Measurements from ENCODE around the gene KCNIP4.

The KCNIP4 gene

GRCh38 chr4:21320034-21320433, 628.5 kb downstream of the KCNIP4 start:
- DNase-seq = no peak

DNA sequence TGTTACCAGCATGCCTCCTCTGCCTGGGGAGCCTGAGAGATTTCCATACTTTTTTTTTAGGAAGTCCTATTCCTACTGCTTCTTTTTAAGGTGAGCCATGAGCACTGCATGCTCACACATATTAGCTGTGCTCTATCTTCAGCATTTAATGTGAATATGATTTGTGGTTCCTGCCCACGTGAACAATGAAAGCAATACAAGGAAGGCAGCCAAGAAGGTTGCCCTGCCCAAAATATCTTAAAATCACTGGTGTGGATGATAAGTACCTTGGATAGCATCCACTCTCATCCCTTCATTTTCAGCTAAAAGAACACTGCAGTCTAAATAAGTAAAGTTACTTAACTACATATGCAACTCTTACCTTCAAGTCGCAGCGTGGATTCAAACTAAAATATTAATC, 640.9 kb downstream of the KCNIP4 start:
- no peak for DNase-seq

- DNase-seq = no peak
Observed at GRCh38 chr4:21304540-21304887, 644.1 kb downstream of the KCNIP4 start.

DNA sequence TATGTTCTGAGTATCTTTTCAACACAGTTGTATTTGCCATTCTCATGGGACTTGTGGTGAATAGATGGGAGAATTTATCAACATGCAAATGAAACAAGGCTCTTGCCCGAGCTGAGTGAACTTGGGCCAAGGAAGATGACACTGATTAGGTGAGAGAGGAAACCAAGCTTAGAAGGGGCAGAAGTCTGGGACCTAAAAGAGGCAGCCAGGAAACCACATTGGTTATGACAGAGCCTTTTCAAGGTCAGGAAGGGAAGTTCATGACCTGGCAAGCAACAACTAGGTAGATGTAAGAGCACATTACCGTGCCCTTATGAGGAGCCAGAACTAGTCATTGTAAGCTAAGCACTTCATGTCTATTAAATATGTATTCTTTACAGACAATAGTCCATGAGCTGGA, 658.0 kb downstream of the KCNIP4 start:
- DNase-seq = no peak

DNA sequence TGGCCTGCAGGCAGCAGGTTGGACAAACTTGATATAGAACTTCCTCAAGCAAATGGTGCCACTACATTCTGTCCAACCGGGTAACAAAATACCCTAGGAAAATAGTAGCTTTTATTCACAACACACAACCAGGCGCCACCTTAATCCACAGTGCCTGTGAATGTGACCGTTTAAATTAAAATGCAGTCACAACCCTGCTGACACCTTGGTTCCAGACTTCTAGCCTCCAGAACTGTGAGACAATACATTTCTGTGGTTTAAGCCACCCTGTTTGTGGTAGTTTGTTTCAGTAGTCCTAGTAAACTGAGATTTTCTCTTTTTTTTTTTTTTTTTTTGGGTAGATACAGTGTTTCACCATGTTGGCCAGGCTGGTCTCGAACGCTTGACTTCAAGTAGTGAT, 672.5 kb downstream of the KCNIP4 start:
- DNase-seq = no peak

DNA sequence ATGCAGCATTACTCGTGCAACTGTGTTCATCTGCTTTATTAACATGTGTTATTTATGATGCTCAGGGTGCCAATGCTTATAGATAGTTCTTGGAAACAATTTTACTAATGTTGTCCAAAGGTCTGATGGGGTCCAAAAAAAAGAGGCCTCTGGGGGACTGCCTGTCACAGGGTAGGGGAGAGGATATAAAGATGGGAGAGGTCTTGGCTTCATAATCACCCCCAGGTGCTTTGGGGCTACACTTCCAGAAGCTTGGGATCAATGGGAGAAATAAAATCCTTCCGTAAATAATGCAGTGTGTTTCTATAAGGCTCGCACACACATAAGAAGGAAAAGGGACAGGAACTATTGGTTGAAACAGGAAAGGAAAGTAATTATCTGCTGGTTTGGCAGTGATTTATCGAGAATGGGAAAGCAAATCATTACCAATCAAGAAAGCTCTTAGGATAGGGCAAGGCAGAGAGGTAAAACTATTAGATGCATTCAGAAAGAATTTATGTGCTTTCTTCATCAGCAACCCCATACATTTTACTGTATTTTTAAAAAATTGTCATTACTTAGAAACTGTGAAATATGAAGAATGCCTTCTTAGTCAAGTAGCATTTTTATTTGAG, 677.0 kb downstream of the KCNIP4 start:
- no peak for DNase-seq

DNA sequence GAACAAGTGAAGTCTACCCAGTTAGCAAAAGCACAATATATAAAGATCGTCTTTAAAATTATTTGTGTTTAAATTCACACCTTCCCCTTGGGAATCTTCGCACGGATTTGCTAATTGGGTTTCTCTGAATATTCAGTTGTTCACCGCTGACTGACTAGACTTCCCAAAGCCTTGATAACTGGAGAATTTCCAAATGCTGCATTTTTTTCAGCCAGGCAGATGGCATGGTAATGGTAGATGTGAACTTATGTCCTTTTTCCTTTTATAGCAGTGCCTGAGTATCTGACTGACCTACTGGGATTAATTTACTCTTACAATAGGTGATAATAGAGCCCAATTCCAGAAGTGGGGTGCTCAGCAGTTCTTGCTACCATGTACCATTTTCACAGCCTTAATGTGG, 700.2 kb downstream of the KCNIP4 start:
- no peak for DNase-seq

- DNase-seq = no peak
Observed at GRCh38 chr4:21242163-21242562, 706.4 kb downstream of the KCNIP4 start.

DNA sequence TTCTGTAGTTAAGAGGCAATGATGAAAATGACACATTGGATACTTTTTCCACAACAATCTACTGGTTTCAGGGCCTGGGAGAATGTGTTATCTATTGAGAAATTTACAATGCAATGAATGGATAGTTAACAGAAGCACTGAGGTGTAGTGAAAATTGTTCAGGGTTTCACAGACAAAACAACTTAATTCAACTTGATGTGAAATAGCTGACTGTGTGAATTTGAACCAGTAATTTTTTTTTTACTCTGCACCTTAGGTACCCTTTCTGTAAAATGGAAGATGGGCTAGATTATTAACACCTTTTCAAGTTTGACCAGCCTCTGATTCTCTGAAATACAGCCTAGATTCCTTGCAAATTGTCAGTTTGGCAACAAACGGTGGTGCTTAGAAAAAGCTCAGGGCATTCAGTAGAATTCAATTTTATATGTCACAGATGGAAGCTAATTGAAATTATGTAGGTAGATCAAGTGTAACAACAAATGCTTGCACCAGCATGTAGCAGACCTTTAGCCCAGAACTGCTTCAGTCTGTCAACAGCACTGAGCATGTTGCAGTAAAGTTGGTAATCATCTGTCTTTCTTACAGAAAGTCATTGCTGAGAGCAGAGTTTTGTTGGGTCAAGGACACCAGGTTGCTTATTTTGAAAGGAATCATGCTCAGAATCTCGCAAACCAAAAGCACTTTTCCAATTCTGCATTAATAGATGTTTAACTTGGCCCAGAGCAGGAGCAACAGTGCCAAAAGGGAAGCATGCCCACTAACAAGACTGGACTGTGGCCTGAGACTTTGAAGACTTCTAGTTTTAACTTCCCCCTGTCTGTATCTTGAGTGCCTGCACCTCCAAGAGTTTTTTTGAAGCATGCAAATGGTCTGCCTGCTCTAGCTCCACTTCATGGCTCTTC, 721.7 kb downstream of the KCNIP4 start:
- no peak for DNase-seq

GRCh38 chr4:21211846-21212245, 736.7 kb downstream of the KCNIP4 start:
- DNase-seq = no peak

DNA sequence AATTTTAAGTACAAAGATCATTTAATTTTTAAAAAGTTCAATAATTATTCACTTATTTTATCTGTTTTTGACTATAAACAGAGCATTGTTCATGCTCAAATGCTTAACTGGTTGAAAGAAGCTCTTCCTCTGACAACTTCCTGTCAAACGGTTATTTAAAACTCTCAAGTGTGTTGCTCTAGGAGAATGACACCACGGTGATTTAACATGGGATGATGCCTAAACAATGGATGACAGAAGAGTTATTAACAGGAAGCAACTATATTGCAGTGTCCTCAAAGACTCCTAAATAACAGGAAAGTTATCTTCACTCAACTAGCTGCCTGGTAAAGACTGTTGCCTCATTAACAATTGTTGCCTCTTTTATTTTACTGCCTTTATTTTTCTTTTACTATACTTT, 738.7 kb downstream of the KCNIP4 start:
- no peak for DNase-seq

- DNase-seq = no peak
Observed at GRCh38 chr4:21205821-21206531, 742.6 kb downstream of the KCNIP4 start.

- DNase-seq = no peak
Observed at GRCh38 chr4:21203416-21203815, 745.2 kb downstream of the KCNIP4 start.

DNA sequence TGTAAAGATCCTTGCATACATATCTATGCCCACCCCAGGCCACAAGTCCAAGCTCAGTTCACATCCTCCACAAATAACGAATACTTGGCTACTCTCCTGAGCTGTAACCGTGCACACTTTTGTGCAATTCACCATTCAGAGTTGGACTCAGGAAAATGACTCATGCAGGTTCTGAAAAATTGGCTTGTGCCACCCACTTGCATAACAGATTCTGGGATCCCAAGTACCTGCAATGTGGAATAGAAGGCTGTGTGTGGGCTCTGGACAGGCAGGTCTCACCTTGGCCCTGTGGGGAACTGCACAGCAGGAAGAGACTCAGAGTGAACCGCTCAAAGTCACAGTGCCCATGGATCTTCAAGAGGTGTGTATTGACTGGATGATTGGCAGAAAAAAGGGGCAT, 745.6 kb downstream of the KCNIP4 start:
- no peak for DNase-seq

DNA sequence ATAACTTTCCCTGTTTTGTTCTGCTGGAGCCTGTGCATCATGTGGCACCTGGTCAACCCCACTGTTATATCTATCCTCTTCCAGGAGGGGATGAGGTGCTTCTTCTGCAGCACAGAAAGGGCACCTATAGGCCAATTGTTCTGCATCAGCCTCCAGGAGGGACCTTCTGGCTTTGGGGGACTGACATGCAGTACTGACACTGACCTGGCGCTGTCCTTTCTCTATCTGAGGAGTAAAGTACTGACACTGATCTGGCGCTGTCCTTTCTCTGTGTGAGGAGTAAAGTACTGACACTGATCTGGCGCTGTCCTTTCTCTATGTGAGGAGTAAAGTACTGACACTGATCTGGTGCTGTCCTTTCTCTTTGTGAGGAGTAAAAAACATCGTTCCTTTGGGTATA, 749.9 kb downstream of the KCNIP4 start:
- DNase-seq = no peak

DNA sequence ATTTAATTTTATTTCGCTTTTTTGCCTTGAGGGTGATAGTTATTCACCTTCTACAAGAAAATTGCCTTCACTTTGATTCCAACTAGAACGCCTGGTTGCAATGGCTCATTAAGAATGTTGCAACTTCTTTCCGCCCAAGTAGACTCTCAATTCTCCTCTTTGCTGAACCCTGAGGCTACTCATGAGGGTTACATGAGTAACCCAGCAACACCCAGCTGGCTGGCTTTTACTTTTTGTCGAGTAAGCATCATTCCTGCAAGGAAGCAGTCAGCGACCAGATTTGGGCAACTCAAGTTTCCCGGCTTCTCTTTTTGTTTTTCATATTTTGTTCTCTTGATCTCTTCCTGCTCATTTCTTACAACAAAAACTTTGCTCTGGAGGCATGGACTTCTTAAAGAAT, 752.9 kb downstream of the KCNIP4 start:
- no peak for DNase-seq

GRCh38 chr4:21192367-21192766, 756.2 kb downstream of the KCNIP4 start:
- DNase-seq = no peak

DNA sequence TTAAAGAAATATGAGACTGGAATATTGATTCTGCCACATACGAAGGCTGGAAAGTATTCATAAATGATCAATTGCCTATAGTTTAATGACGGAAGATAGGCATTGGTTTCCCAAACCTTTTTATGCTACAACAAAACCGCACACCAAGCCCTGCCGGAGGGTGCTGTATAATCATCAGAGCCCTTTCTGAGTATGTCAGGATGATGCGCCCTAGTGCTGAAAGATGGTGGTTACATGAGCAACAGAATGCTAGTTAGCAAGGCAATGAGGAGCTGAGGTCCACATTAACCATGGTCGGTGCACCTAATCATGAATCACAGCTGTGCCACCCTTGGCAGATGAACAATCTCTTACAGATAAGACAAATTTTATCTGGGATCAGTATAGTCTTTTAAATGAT, 757.3 kb downstream of the KCNIP4 start:
- no peak for DNase-seq

DNA sequence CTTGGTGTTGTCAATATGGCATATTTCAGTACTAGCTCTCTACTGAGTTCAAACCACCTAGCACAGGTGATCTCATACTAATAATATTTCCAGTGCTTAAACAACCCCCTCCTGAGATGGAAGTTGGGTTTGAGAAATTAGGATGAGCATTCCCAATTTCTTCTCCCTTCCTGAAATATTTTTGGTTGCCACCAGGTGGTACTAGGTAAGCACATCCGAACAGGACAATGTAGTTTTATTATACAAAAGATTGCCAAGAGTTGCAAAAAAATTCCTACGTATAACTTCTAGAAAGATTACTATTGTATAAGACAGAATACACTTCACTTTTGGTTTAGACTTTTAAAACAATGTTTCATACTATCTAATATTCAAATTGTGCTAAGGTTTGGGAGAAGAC, 763.8 kb downstream of the KCNIP4 start:
- DNase-seq = no peak

DNA sequence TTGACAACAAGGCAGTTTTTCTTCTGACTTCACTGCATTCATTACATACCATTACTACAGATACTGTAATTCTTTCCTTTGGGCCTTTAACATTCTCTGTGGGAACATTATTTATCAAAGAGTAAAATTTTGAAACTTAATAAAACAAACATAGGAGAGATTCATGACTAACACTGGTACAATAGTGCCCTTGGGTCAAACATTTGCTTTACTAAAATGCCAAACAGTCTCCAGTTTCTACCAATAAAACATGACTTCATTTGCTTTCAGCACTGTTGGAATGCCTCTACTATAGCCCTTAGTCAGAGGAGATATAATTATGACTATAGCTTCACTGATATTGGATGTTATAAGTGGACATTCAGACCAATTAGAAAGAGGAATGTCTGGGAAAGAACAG, 766.9 kb downstream of the KCNIP4 start:
- no peak for DNase-seq

- no peak for DNase-seq
Observed at GRCh38 chr4:21177871-21178270, 770.7 kb downstream of the KCNIP4 start.

- no peak for DNase-seq
Observed at GRCh38 chr4:21177092-21177491, 771.5 kb downstream of the KCNIP4 start.

- DNase-seq = no peak
Observed at GRCh38 chr4:21167711-21168110, 780.9 kb downstream of the KCNIP4 start.

DNA sequence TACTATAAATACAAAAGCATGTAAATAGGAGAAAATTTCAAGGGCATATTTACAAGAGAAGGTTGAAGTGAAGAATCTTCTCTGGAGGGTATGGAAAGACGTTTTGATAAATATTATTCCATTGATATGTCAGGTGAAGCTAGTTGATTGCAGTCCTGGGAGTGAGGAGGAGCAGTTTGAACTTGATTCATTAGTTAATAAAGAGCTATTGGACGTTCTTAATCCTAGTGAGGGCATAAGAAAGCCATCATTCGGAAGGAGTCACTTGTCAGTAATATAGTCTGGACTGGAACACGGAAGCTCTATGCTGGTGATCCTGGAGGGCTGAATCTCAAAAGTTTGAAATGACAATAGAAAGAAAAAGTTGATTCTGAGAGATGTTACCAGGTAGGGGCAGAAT, 793.2 kb downstream of the KCNIP4 start:
- DNase-seq = no peak
